Measurements from ENCODE around the gene A4GALT. TPM values are rescaled to one million over a fixed set of nuclear protein-coding genes. Genes with fewer than 3 reads are reported as not detected.

A4GALT gene
- total and polyA plus RNA-seq, 2 donors (not counting 3 experiments of a cell fraction or from before 2014, with no cell fraction given), result 5.4 to 20.7 TPM

DNA sequence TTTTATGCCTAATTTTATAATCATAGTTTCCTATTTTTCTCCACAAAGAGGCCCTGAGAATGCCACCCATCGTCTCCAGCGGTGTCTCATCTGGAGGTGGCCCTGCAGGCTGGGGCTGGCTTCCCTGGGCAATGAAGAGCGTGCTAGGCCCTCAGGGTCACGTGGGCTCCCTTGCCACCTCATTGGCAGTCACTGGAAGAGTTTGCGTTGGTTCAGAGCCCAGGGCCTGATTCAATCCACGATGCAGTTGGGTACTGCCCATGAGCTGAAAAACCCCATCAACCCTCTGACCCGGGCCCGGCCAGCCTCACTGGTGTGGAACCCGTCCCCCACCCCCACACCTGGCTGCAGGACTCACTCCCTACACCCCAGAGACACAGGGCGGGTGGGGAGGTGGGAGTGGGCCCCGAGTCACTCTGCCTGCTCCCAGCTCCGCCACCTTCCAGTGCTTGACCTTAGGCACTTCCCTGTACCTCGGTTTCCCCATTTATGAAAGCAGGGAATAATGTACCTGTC lies 43.4 kb upstream of the A4GALT start:
- intact Hi-C loops (cut with micrococcal nuclease), result no loop called here

More for the DNA sequence above, 43.4 kb upstream of the A4GALT start:
- ChIA-PET POLR2A (no interaction called here), CTCF (interaction anchor here (1.0 to 1.4 kb wide), 2 partner anchors 15 to 326 kb away, joined by 3 read pairs; no protein-coding TSS in a partner anchor)
- dilution Hi-C loops (cut with MboI; ENCODE audit: extremely low pct_ligation_motif_present, low sequenced_read_pairs), result no loop called here
- Histone ChIP-seq H3K4me1 (ENCODE audit: control insufficient read depth, extremely low read depth, insufficient read depth, low read length) (no peaks in the 10 kb centered on the region), H3K9me3 (replicated peaks; ENCODE audit: control insufficient read depth, insufficient read depth, low read length) (no peaks in the 10 kb centered on the region), H4K20me1 (replicated peaks; ENCODE audit: control insufficient read depth, extremely low read depth, insufficient read depth, low read length) (no peaks in the 10 kb centered on the region), H3K9me1 (replicated peaks; ENCODE audit: control insufficient read depth, extremely low read depth, insufficient read depth, low read length) (no peaks in the 10 kb centered on the region), H3K9ac (replicated peaks; ENCODE audit: extremely low read depth, insufficient read depth, low read length) (no peak overlapping the region), H3K36me3 (ENCODE audit: control insufficient read depth in 2 of 2, extremely low read depth in 1 of 2, insufficient read depth in 2 of 2, low read length in 2 of 2) (no peaks in the 10 kb centered on the region), H2AFZ (ENCODE audit: low read depth, low read length) (no peak overlapping the region), H3K4me3 (replicated peaks in 1 of 3; ENCODE audit: insufficient read depth in 1 of 3, low read depth in 1 of 3, low read length in 3 of 3) (no peak overlapping the region), H3K27ac (ENCODE audit: insufficient read depth, low read depth, low read length) (no peak overlapping the region), H3K4me2 (ENCODE audit: insufficient read depth, low read length) (no peak overlapping the region), H3K27me3 (ENCODE audit: control insufficient read depth in 2 of 2, insufficient read depth in 2 of 2, low read length in 2 of 2) (no peaks in the 10 kb centered on the region), H3K79me2 (ENCODE audit: control insufficient read depth, insufficient read depth, low read length) (no peaks in the 10 kb centered on the region)
- DNase-seq (ENCODE audit: low read depth, low spot score) (no peak), FAIRE-seq (no peak)
- BruUV-seq (replicated peaks), result no TSS peak
- TF ChIP-seq MYC (IDR thresholded peaks at IDR 0.05; ENCODE audit: low read depth, low read length) (no peak), EZH2 (IDR thresholded peaks at IDR 0.05; ENCODE audit: borderline replicate concordance, low read depth, low read length, severe bottlenecking) (no peak), POLR2A (IDR thresholded peaks at IDR 0.05; ENCODE audit: low read depth, low read length) (no peak), POLR2AphosphoS5 (IDR thresholded peaks at IDR 0.05; ENCODE audit: insufficient read depth, low read depth, low read length) (no peak), FOS (IDR thresholded peaks at IDR 0.05; ENCODE audit: borderline replicate concordance, insufficient read depth, low read length) (no peak), JUN (IDR thresholded peaks at IDR 0.05; ENCODE audit: borderline replicate concordance, insufficient read depth, insufficient read length, low read depth) (no peak), GATA2 (IDR thresholded peaks at IDR 0.05; ENCODE audit: insufficient read depth, insufficient read length, low read depth, low read length) (no peak)
- TF ChIP-seq, protein P1, sequence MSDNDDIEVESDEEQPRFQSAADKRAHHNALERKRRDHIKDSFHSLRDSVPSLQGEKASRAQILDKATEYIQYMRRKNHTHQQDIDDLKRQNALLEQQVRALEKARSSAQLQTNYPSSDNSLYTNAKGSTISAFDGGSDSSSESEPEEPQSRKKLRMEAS (IDR thresholded peaks at IDR 0.05; ENCODE audit: insufficient read depth, insufficient read length), result no peak
- TF ChIP-seq, protein P2, sequence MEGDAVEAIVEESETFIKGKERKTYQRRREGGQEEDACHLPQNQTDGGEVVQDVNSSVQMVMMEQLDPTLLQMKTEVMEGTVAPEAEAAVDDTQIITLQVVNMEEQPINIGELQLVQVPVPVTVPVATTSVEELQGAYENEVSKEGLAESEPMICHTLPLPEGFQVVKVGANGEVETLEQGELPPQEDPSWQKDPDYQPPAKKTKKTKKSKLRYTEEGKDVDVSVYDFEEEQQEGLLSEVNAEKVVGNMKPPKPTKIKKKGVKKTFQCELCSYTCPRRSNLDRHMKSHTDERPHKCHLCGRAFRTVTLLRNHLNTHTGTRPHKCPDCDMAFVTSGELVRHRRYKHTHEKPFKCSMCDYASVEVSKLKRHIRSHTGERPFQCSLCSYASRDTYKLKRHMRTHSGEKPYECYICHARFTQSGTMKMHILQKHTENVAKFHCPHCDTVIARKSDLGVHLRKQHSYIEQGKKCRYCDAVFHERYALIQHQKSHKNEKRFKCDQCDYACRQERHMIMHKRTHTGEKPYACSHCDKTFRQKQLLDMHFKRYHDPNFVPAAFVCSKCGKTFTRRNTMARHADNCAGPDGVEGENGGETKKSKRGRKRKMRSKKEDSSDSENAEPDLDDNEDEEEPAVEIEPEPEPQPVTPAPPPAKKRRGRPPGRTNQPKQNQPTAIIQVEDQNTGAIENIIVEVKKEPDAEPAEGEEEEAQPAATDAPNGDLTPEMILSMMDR (IDR thresholded peaks at IDR 0.05; ENCODE audit: extremely low read depth in 1 of 2, insufficient read depth in 1 of 2, low read depth in 1 of 2, low read length in 2 of 2), result no peak
